GM19239 (cell line): ENCODE results near the gene B9D1.

ENCODE experiments used
- DNase-seq: peaks from one replicate; pipeline ENCODE4 v3.0.0; 2011; ENCODE audit warnings: low spot score; ENCODE audit not compliant: insufficient read length
- FAIRE-seq: peaks from 2 replicates; lab custom pipeline; 2011; peaks lifted over from hg19 to GRCh38; lab: Jason Lieb, UNC

Gene B9D1

GRCh38 chr17:19308398-19308797 is 54.1 kb downstream of the B9D1 start:
- FAIRE-seq (no peak), DNase-seq (no peak)

GRCh38 chr17:19307521-19307920 is 55.0 kb downstream of the B9D1 start:
- FAIRE-seq (no peak), DNase-seq (no peak)

- FAIRE-seq = peak; percentile 99
Measured at GRCh38 chr17:19306160-19307111, 56.1 kb downstream of the B9D1 start.

GRCh38 chr17:19305761-19306159 is 56.8 kb downstream of the B9D1 start:
- DNase-seq (no peak), FAIRE-seq (peak; percentile 76)

More at GRCh38 chr17:19306160-19307111, 56.1 kb downstream of the B9D1 start:
- DNase-seq = peak; percentile 62

- peak; percentile 23 for FAIRE-seq
- DNase-seq = no peak
Measured at GRCh38 chr17:19305256-19305655, 57.3 kb downstream of the B9D1 start.

GRCh38 chr17:19304751-19305150 is 57.8 kb downstream of the B9D1 start:
- no peak for DNase-seq
- no peak for FAIRE-seq

GRCh38 chr17:19304209-19304608 is 58.3 kb downstream of the B9D1 start:
- FAIRE-seq (peak; percentile 71), DNase-seq (no peak)

GRCh38 chr17:19303367-19303776 is 59.2 kb downstream of the B9D1 start:
- peak; percentile 28 for FAIRE-seq
- no peak for DNase-seq

GRCh38 chr17:19302791-19303331 is 59.7 kb downstream of the B9D1 start:
- no peak for FAIRE-seq
- DNase-seq = no peak

- FAIRE-seq (no peak), DNase-seq (no peak)
Measured at GRCh38 chr17:19301973-19302372, 60.5 kb downstream of the B9D1 start.

GRCh38 chr17:19301274-19301951 is 61.1 kb downstream of the B9D1 start:
- FAIRE-seq = no peak

GRCh38 chr17:19299866-19300265 is 62.7 kb downstream of the B9D1 start:
- no peak for FAIRE-seq

More at GRCh38 chr17:19301274-19301951, 61.1 kb downstream of the B9D1 start:
- no peak for DNase-seq

GRCh38 chr17:19299214-19299747 is 63.2 kb downstream of the B9D1 start:
- FAIRE-seq (no peak), DNase-seq (no peak)

More at GRCh38 chr17:19299866-19300265, 62.7 kb downstream of the B9D1 start:
- DNase-seq = no peak

GRCh38 chr17:19298569-19299213 is 63.8 kb downstream of the B9D1 start:
- FAIRE-seq (no peak), DNase-seq (no peak)

- no peak for DNase-seq
- no peak for FAIRE-seq
Measured at GRCh38 chr17:19296786-19297778, 65.4 kb downstream of the B9D1 start.

- FAIRE-seq (no peak), DNase-seq (no peak)
Measured at GRCh38 chr17:19295473-19296135, 66.9 kb downstream of the B9D1 start.

- DNase-seq (no peak), FAIRE-seq (no peak)
Measured at GRCh38 chr17:19294443-19294842, 68.1 kb downstream of the B9D1 start.
